ENCODE data around the gene PKM. TPM values are rescaled to one million over a fixed set of nuclear protein-coding genes. Genes with fewer than 3 reads are reported as not detected.

Gene PKM
- total RNA-seq, 1 donor from 2014 or later, result 1,255 TPM

- intact Hi-C loops (cut with micrococcal nuclease), result no loop called here
These were observed 68.4 kb downstream of the PKM start for GRCh38 chr15:72162569-72162968.

GRCh38 chr15:72161361-72162132 is 69.4 kb downstream of the PKM start:
- intact Hi-C loops (cut with micrococcal nuclease), result no loop called here

- intact Hi-C loops (cut with micrococcal nuclease), result no loop called here
These were observed 70.2 kb downstream of the PKM start for GRCh38 chr15:72160696-72161245.

GRCh38 chr15:72156928-72157327 is 74.1 kb downstream of the PKM start:
- intact Hi-C loops (cut with micrococcal nuclease), result loop anchor here (1.0 to 5.0 kb wide), 3 partner anchors 355 to 412 kb away; no protein-coding TSS in a partner anchor

GRCh38 chr15:72155635-72156616 is 75.1 kb downstream of the PKM start:
- intact Hi-C loops (cut with micrococcal nuclease), result loop anchor here (1.0 to 5.0 kb wide), 3 partner anchors 354 to 411 kb away; no protein-coding TSS in a partner anchor

GRCh38 chr15:72155003-72155621 is 75.9 kb downstream of the PKM start:
- intact Hi-C loops (cut with micrococcal nuclease), result loop anchor here (5.0 kb wide), 1 partner anchor 353 kb away; no protein-coding TSS in a partner anchor

- intact Hi-C loops (cut with micrococcal nuclease), result no loop called here
These were observed 76.7 kb downstream of the PKM start for GRCh38 chr15:72154316-72154715.

GRCh38 chr15:72153269-72154000 is 77.6 kb downstream of the PKM start:
- intact Hi-C loops (cut with micrococcal nuclease), result no loop called here

Other genes with a start within 250 kb of the PKM start
- gene MYO9A, start 113.0 kb downstream of the PKM start, total RNA-seq, result 16.6 and 19.2 TPM in 2 replicates
- 0.89 and 1.3 TPM in 2 replicates for gene SENP8, start 112.8 kb downstream of the PKM start, total RNA-seq
- gene GRAMD2A, start 33.4 kb downstream of the PKM start, total RNA-seq, result 0.09 TPM in 1 of 2 replicates, not detected in the other
- 55.7 and 65.5 TPM in 2 replicates for gene PARP6, start 41.4 kb upstream of the PKM start, total RNA-seq
- 0.68 and 0.91 TPM in 2 replicates for gene CELF6, start 89.0 kb upstream of the PKM start, total RNA-seq
- 76.8 and 83.1 TPM in 2 replicates for gene HEXA, start 144.8 kb upstream of the PKM start, total RNA-seq
- gene TMEM202, start 167.1 kb upstream of the PKM start, total RNA-seq, result not detected in 2 replicates
- gene ARIH1, start 243.1 kb upstream of the PKM start, total RNA-seq, result 112 and 126 TPM in 2 replicates

Data from T-helper 2 cell treated with Interferon-gamma antibody and Interleukin-4, amounts not matched to agents 100 ng/mL and 5 ng/mL, for 36 hours (primary cell).